K562 (cell line): ENCODE results near the gene UPK2.
A peak's percentile ranks its signal among the peaks of the same experiment; 100 is the strongest.

ENCODE experiments used
- ARNT ChIP-seq, 2 experiments: fragments of 450-650 bp; IDR thresholded peaks; 2 replicates each; pipeline ENCODE4 v1.6.1; 2016; ENCODE audit warnings: mild to moderate bottlenecking in 1 of 2
- BRD4 ChIP-seq: fragments of 200-600 bp; sonication (generic); IDR thresholded peaks from 2 replicates; pipeline ENCODE4 v1.6.1; 2017; ENCODE audit warnings: inconsistent platforms
- CHD7 ChIP-seq: fragments of 200-600 bp; sonication (generic); IDR thresholded peaks from one replicate; pipeline ENCODE4 v1.6.1; 2012; ENCODE audit warnings: mild to moderate bottlenecking, low read depth, low read length, inconsistent platforms
- EP300 ChIP-seq: IDR thresholded peaks from 2 replicates; pipeline ENCODE4 v1.6.1; 2012; ENCODE audit warnings: low read length, improper control_type of control experiment
- IRF9 ChIP-seq: fragments of 450-650 bp; IDR thresholded peaks from 2 replicates; pipeline ENCODE4 v1.6.1; 2016; ENCODE audit warnings: missing biosample characterization, missing genetic modification characterization
- KLF13 ChIP-seq: fragments of 450-650 bp; IDR thresholded peaks from 2 replicates; pipeline ENCODE4 v1.6.1; 2016; ENCODE audit warnings: missing genetic modification characterization, low read depth, mild to moderate bottlenecking, missing compliant biosample characterization, moderate library complexity, borderline replicate concordance
- KLF16 ChIP-seq: IDR thresholded peaks from 2 replicates; pipeline ENCODE4 v1.6.1; 2016; ENCODE audit warnings: antibody characterized with exemption
- NELFE ChIP-seq: IDR thresholded peaks from 2 replicates; pipeline ENCODE4 v1.6.1; 2011; ENCODE audit warnings: mild to moderate bottlenecking; ENCODE audit not compliant: insufficient read depth, insufficient read length
- POLR2G ChIP-seq: fragments of 200-400 bp; formaldehyde crosslinking; IDR thresholded peaks from 2 replicates; pipeline ENCODE4 v1.6.1; 2017; ENCODE audit warnings: low read depth, mild to moderate bottlenecking, antibody characterized with exemption, low read length, moderate library complexity
- SMAD3 ChIP-seq: fragments of 450-650 bp; formaldehyde crosslinking; conservative IDR thresholded peaks from 2 replicates; pipeline ENCODE4 v1.4.0; 2020; ENCODE audit warnings: mild to moderate bottlenecking
- ZC3H4 ChIP-seq: sonication (generic); formaldehyde crosslinking; IDR thresholded peaks from 2 replicates; pipeline ENCODE4 v1.9.0; 2021; ENCODE audit warnings: missing genetic modification reagents, borderline replicate concordance
- ZEB2 ChIP-seq: fragments of 450-650 bp; IDR thresholded peaks from 2 replicates; pipeline ENCODE4 v1.6.1; 2016
- TF ChIP-seq, protein P1 (sequence below), 3 experiments: IDR thresholded peaks in 2 of 3; conservative IDR thresholded peaks in 1 of 3; 2 replicates each; pipeline ENCODE4 v1.5.1; 2011 to 2012; ENCODE audit warnings: low read length in 3 of 3, mild to moderate bottlenecking in 3 of 3, control low read depth in 2 of 3, improper control_type of control experiment in 1 of 3, inconsistent platforms in 1 of 3, low read depth in 1 of 3, mixed read lengths in 1 of 3, moderate library complexity in 1 of 3; ENCODE audit not compliant: insufficient read depth in 2 of 3
- TF ChIP-seq, protein P2 (sequence below): sonication (generic); formaldehyde crosslinking; IDR thresholded peaks from 2 replicates; pipeline ENCODE4 v1.8.1; 2023; ENCODE audit warnings: mild to moderate bottlenecking, missing genetic modification reagents

DNA sequence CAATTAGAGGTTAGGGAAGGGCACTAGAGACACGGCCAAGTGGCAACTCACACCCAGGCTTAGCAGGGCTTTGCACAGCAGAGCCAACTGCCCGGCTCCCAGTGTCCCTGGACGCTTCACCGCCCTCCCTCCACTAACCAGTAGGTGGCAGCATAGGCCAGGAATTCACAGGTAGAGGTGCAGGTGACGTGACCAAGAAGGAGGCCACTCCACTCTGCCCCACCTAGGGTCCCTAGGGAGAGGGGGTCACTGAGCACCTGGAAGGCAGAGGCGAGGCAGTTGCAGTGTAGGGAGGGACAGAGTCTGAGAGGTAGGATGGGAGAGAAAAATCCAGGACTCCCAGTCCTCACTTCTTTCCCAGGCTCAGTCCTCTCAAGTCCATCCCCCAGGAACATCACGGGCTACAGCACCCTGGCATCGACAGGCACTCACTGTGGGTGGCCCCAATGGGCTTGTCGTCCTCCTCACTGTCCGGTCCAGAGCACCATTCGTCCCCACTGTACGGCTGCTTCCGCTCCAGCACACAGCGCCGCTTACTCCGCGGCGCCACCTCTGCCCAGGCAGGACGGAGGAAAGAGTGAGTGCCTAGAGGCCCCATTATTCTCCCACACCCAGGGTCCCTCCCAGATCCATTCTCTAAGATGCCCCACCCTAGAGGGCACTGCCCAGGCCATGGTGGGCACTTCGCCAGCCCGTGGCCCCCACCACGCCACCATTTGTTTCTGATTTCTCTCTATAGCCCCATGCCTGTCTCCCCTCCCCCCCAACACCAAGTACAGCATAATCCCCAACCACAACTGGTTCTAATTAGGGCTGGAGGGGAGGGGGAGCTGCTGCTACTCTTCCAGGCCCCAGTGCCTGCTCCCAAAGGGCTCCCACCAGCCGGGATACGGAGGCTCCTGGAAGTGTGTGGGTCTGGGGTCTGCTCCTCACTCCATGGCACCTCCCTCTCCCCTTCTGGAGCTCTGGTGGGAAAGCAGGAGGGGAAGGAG lies 48.8 kb upstream of the UPK2 start:
- TF ChIP-seq, protein P1, sequence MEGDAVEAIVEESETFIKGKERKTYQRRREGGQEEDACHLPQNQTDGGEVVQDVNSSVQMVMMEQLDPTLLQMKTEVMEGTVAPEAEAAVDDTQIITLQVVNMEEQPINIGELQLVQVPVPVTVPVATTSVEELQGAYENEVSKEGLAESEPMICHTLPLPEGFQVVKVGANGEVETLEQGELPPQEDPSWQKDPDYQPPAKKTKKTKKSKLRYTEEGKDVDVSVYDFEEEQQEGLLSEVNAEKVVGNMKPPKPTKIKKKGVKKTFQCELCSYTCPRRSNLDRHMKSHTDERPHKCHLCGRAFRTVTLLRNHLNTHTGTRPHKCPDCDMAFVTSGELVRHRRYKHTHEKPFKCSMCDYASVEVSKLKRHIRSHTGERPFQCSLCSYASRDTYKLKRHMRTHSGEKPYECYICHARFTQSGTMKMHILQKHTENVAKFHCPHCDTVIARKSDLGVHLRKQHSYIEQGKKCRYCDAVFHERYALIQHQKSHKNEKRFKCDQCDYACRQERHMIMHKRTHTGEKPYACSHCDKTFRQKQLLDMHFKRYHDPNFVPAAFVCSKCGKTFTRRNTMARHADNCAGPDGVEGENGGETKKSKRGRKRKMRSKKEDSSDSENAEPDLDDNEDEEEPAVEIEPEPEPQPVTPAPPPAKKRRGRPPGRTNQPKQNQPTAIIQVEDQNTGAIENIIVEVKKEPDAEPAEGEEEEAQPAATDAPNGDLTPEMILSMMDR (IDR thresholded peaks at IDR 0.05 in 2 of 3, conservative IDR thresholded peaks at IDR 0.05 in 1 of 3; ENCODE audit: insufficient read depth in 2 of 3, low read depth in 1 of 3, low read length in 3 of 3): peak; percentile 93 to 95 (median 95)
- no peak for TF ChIP-seq IRF9 (tag)
- TF ChIP-seq SMAD3 (CRISPR knock-in tag): no peak
- peak; percentile 74; the same call in 1 of the 2 replicates for TF ChIP-seq ZEB2
- TF ChIP-seq, protein P2, sequence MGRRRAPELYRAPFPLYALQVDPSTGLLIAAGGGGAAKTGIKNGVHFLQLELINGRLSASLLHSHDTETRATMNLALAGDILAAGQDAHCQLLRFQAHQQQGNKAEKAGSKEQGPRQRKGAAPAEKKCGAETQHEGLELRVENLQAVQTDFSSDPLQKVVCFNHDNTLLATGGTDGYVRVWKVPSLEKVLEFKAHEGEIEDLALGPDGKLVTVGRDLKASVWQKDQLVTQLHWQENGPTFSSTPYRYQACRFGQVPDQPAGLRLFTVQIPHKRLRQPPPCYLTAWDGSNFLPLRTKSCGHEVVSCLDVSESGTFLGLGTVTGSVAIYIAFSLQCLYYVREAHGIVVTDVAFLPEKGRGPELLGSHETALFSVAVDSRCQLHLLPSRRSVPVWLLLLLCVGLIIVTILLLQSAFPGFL (CRISPR knock-in tag): no peak
- no peak for TF ChIP-seq EP300
- no peak for TF ChIP-seq POLR2G
- no peak for TF ChIP-seq CHD7
- no peak for TF ChIP-seq BRD4
- TF ChIP-seq NELFE: no peak
- TF ChIP-seq ARNT (IDR thresholded peaks at IDR 0.05): no peak
- TF ChIP-seq KLF16: no peak
- no peak for TF ChIP-seq ZC3H4
- no peak for TF ChIP-seq KLF13 (tag)
